Right lobe of liver (tissue), 6 donors: ENCODE data around the gene IRX4. TPM values are rescaled to one million over a fixed set of nuclear protein-coding genes. Genes with fewer than 3 reads are reported as not detected.

Source experiments
- ATAC-seq, 4 donors: fragments of 200-7000 bp; cut with Tn5 transposase; one replicate each; pipeline ENCODE4 v1.9.1; 2020; ENCODE audit warnings: mild to moderate bottlenecking in 4 of 4, moderate library complexity in 4 of 4
- DNase-seq, 3 donors: peaks; one replicate each; pipeline ENCODE4 v3.0.0-alpha.2; 2020
- H3K27ac ChIP-seq, 3 donors: fragments of 200-600 bp; one replicate each; pipeline ENCODE4 v1.8.0; 2022
- H3K27me3 ChIP-seq, 2 donors: fragments of 200-600 bp; one replicate each; pipeline ENCODE4 v1.8.0; 2022
- H3K36me3 ChIP-seq, 4 donors: fragments of 200-600 bp; sonication (generic) in 1 of 4; one replicate each; pipeline versions ENCODE4 v1.5.1 to v1.8.0; 2017 to 2022; ENCODE audit warnings: control low read depth in 1 of 4
- H3K4me1 ChIP-seq, 4 donors: fragments of 200-600 bp; sonication (generic) in 1 of 4; one replicate each; pipeline versions ENCODE4 v1.5.1 to v1.8.0; 2017 to 2022; ENCODE audit warnings: control low read depth in 1 of 4
- H3K4me3 ChIP-seq, 3 donors: fragments of 200-600 bp; one replicate each; pipeline ENCODE4 v1.8.0; 2022
- H3K9me3 ChIP-seq, 4 donors: fragments of 200-600 bp; sonication (generic) in 1 of 4; one replicate each; pipeline versions ENCODE4 v1.5.1 to v1.8.0; 2017 to 2022; ENCODE audit warnings: control low read depth in 1 of 4
- CTCF ChIP-seq, 4 donors: fragments of 200-600 bp in 3 of 4; fragments of 450-650 bp in 1 of 4; IDR thresholded peaks; one replicate each; pipeline versions ENCODE4 v1.5.1 to v1.8.0; 2016 to 2022; ENCODE audit warnings: antibody characterized with exemption in 4 of 4, mild to moderate bottlenecking in 2 of 4
- POLR2A ChIP-seq: fragments of 450-650 bp; IDR thresholded peaks from one replicate; pipeline ENCODE4 v1.6.1; 2017; ENCODE audit warnings: antibody characterized with exemption, mild to moderate bottlenecking
- WGBS: methylation state at CpG from one replicate; pipeline ENCODE4 v1.1.6; 2018; ENCODE audit warnings: low coverage, low lambda C conversion rate; ENCODE audit not compliant: insufficient coverage; ENCODE audit errors: missing lambda C conversion rate; 5-methylcytosine and 5-hydroxymethylcytosine counted together
- intact Hi-C, 2 donors: fragments of 100-400 bp; cut with DNase I; formaldehyde crosslinking; loops; one replicate each; pipeline versions ENCODE4 v1.11.2 to v1.14.1; 2022
- total RNA-seq, 6 experiments: library from RNA; depleted of rRNA in 2 of 6; stranded (reverse); fragments of >200 nt in 2 of 6; fragmentation: NEBNext Ultra II Directional in 3 of 6; extraction: Animal tissue kit (Norgen Biotek cat#: 25700) in 3 of 6; gene quantifications; one replicate each; pipeline versions ENCODE4 v1.1.0 to v1.2.4, GENCODE V29; 2016 to 2023
- donor health status: DM: no; HTN: yes; CAD: no.
- donor health status: DM: no; HTN: no; CAD: no.
- donor health status: DM: no; HTN: no; CAD: no.
- donor health status: DM: no; HTN: yes; CAD: no.
- donor health status: DM: no; HTN: yes; CAD: no.

IRX4 gene
- total RNA-seq, 6 experiments from 2014 or later = not detected

GRCh38 chr5:1856596-1857255 lies 26.0 kb downstream of the IRX4 start:
- H3K9me3 ChIP-seq = no peaks in the 10 kb centered on the region
- H3K36me3 ChIP-seq = no peaks in the 10 kb centered on the region
- ATAC-seq = no peak
- H3K4me1 ChIP-seq = peaks cover 0 to 5% (median 0%) of the 10 kb centered on the region in 4 donors
- peak overlapping the region in 2 of 3 donors; percentile 26 to 42 for H3K4me3 ChIP-seq
- 94% methylated on average over 3 of the region's 49 CpGs for WGBS
- TF ChIP-seq CTCF (IDR thresholded peaks at IDR 0.05) (no peak), POLR2A (no peak)
- intact Hi-C loops = no loop called here
- no peak overlapping the region for H3K27ac ChIP-seq
- DNase-seq = no peak
- no peaks in the 10 kb centered on the region for H3K27me3 ChIP-seq

DNA sequence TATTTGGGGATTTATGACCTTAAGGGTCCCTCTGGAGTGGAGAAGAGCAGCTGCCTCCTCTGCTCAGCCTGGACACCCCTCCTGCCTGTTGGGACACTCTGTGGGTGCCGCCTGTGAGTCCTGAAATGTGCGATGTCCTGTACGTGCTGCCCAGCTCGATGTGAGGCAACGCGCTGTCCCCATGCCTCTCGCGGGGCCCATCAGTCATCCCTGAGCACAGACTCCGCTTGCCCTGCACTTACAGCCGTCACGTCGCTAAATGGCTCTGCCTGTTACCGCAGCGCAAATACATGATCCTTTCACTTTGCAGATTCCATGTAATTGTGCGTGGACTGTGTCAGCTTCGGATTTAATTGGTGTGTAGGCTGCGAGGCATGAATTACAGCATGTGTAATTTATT lies 27.1 kb downstream of the IRX4 start:
- DNase-seq (no peak), ATAC-seq (no peak)
- WGBS = 69% methylated on average over 9 of the region's 17 CpGs
- no peaks in the 10 kb centered on the region for H3K36me3 ChIP-seq
- H3K27me3 ChIP-seq = peaks cover 0 to 4% of the 10 kb centered on the region in 2 donors
- intact Hi-C loops = no loop called here
- H3K4me1 ChIP-seq = peaks cover 0 to 5% (median 0%) of the 10 kb centered on the region in 4 donors
- H3K4me3 ChIP-seq = no peak overlapping the region
- no peaks in the 10 kb centered on the region for H3K9me3 ChIP-seq
- TF ChIP-seq CTCF (IDR thresholded peaks at IDR 0.05) (no peak), POLR2A (no peak)
- no peak overlapping the region for H3K27ac ChIP-seq

- 43% methylated on average over 3 of the region's 3 CpGs for WGBS
- H3K4me1 ChIP-seq = peaks cover 0 to 5% (median 0%) of the 10 kb centered on the region in 4 donors
- no peak overlapping the region for H3K27ac ChIP-seq
- intact Hi-C loops = no loop called here
- peaks cover 0 to 4% of the 10 kb centered on the region in 2 donors for H3K27me3 ChIP-seq
- no peak overlapping the region for H3K4me3 ChIP-seq
- no peak for DNase-seq
- no peaks in the 10 kb centered on the region for H3K36me3 ChIP-seq
- H3K9me3 ChIP-seq = no peaks in the 10 kb centered on the region
- TF ChIP-seq CTCF (IDR thresholded peaks at IDR 0.05) (no peak), POLR2A (no peak)
- ATAC-seq = no peak
Observed at GRCh38 chr5:1855075-1855474, 27.6 kb downstream of the IRX4 start.

GRCh38 chr5:1853531-1853930 lies 29.2 kb downstream of the IRX4 start:
- Histone ChIP-seq H3K27me3 (peaks cover 0 to 4% of the 10 kb centered on the region in 2 donors), H3K27ac (no peak overlapping the region), H3K9me3 (no peaks in the 10 kb centered on the region), H3K4me1 (peaks cover 0 to 5% (median 0%) of the 10 kb centered on the region in 4 donors), H3K36me3 (no peaks in the 10 kb centered on the region), H3K4me3 (no peak overlapping the region)
- WGBS = 44% methylated on average over 5 of the region's 8 CpGs
- ATAC-seq (no peak), DNase-seq (no peak)
- intact Hi-C loops = no loop called here
- TF ChIP-seq CTCF (IDR thresholded peaks at IDR 0.05) (no peak), POLR2A (no peak)
